ENCODE measurements around the gene ANGPTL2.

- no peak for TF ChIP-seq POLR2A (IDR thresholded peaks at IDR 0.05; ENCODE audit: borderline replicate concordance, extremely low read depth, insufficient read depth, insufficient read length)
- no peak for TF ChIP-seq EZH2phosphoT487 (IDR thresholded peaks at IDR 0.05; ENCODE audit: borderline replicate concordance)
- TF ChIP-seq, protein P1, sequence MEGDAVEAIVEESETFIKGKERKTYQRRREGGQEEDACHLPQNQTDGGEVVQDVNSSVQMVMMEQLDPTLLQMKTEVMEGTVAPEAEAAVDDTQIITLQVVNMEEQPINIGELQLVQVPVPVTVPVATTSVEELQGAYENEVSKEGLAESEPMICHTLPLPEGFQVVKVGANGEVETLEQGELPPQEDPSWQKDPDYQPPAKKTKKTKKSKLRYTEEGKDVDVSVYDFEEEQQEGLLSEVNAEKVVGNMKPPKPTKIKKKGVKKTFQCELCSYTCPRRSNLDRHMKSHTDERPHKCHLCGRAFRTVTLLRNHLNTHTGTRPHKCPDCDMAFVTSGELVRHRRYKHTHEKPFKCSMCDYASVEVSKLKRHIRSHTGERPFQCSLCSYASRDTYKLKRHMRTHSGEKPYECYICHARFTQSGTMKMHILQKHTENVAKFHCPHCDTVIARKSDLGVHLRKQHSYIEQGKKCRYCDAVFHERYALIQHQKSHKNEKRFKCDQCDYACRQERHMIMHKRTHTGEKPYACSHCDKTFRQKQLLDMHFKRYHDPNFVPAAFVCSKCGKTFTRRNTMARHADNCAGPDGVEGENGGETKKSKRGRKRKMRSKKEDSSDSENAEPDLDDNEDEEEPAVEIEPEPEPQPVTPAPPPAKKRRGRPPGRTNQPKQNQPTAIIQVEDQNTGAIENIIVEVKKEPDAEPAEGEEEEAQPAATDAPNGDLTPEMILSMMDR (IDR thresholded peaks at IDR 0.05 in 2 of 3, conservative IDR thresholded peaks at IDR 0.05 in 1 of 3; ENCODE audit: borderline replicate concordance in 1 of 3, insufficient read depth in 1 of 3, low read depth in 2 of 3, low read length in 2 of 3), result no peak
- no peak for TF ChIP-seq POLR2AphosphoS5 (IDR thresholded peaks at IDR 0.05; ENCODE audit: low read depth, low read length)
- TF ChIP-seq, protein P2, sequence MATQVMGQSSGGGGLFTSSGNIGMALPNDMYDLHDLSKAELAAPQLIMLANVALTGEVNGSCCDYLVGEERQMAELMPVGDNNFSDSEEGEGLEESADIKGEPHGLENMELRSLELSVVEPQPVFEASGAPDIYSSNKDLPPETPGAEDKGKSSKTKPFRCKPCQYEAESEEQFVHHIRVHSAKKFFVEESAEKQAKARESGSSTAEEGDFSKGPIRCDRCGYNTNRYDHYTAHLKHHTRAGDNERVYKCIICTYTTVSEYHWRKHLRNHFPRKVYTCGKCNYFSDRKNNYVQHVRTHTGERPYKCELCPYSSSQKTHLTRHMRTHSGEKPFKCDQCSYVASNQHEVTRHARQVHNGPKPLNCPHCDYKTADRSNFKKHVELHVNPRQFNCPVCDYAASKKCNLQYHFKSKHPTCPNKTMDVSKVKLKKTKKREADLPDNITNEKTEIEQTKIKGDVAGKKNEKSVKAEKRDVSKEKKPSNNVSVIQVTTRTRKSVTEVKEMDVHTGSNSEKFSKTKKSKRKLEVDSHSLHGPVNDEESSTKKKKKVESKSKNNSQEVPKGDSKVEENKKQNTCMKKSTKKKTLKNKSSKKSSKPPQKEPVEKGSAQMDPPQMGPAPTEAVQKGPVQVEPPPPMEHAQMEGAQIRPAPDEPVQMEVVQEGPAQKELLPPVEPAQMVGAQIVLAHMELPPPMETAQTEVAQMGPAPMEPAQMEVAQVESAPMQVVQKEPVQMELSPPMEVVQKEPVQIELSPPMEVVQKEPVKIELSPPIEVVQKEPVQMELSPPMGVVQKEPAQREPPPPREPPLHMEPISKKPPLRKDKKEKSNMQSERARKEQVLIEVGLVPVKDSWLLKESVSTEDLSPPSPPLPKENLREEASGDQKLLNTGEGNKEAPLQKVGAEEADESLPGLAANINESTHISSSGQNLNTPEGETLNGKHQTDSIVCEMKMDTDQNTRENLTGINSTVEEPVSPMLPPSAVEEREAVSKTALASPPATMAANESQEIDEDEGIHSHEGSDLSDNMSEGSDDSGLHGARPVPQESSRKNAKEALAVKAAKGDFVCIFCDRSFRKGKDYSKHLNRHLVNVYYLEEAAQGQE (IDR thresholded peaks at IDR 0.05; ENCODE audit: low read depth), result no peak
- no peak for TF ChIP-seq SRF (IDR thresholded peaks at IDR 0.05; ENCODE audit: low read depth)
- TF ChIP-seq EZH2 (IDR thresholded peaks at IDR 0.05), result no peak
- no peak for TF ChIP-seq EGR1 (IDR thresholded peaks at IDR 0.05; ENCODE audit: low read depth)
- no peak for TF ChIP-seq RAD21 (IDR thresholded peaks at IDR 0.05; ENCODE audit: low read depth)
Measured at GRCh38 chr9:127078336-127078735, 44.1 kb downstream of the ANGPTL2 start.

Measured in HCT116 (cell line).